Caco-2 (cell line): Measurements from ENCODE around the gene ACTN1. TPM values are rescaled to one million over a fixed set of nuclear protein-coding genes. Genes with fewer than 3 reads are reported as not detected.

Experiments
- BruUV-seq: library from RNA; stranded (reverse); fragments of 400-500 nt; replicated peaks from 2 replicates; lab custom pipeline; 2021; lab: Mats Ljungman, UMichigan
- CTCF ChIA-PET: fragments of 300-600 bp; sonication (Branson Sonifier 250); formaldehyde crosslinking; loops from one replicate; lab custom pipeline; 2022; ENCODE audit warnings: antibody characterized with exemption; lab: Charles Lee
- POLR2A ChIA-PET: fragments of 300-600 bp; sonication (Branson Sonifier 250); formaldehyde crosslinking; loops from one replicate; lab custom pipeline; 2022; ENCODE audit warnings: antibody characterized with exemption; lab: Charles Lee
- DNase-seq, 2 experiments: peaks; one replicate each; pipeline versions ENCODE4 v3.0.0 to v3.0.0-alpha.2; 2020 to 2022
- H3K27me3 ChIP-seq: replicated peaks from 2 replicates; pipeline ENCODE4 v1.6.0; 2011; ENCODE audit warnings: low read length; ENCODE audit not compliant: control insufficient read depth, insufficient read depth
- H3K36me3 ChIP-seq: 2 replicates; pipeline ENCODE4 v1.5.1; 2011; ENCODE audit warnings: low read length; ENCODE audit not compliant: control insufficient read depth, insufficient read depth
- H3K4me1 ChIP-seq: fragments of 250-450 bp; sonication (Bioruptor Pico); 2 replicates; pipeline ENCODE4 v1.5.1; 2020; ENCODE audit warnings: mild to moderate bottlenecking
- H3K4me3 ChIP-seq: 2 replicates; pipeline ENCODE4 v1.5.1; 2011; ENCODE audit warnings: low read depth, mild to moderate bottlenecking, control low read depth, low read length
- H3K9me3 ChIP-seq: fragments of 250-450 bp; sonication (Bioruptor Pico); 2 replicates; pipeline ENCODE4 v1.5.1; 2020; ENCODE audit warnings: mild to moderate bottlenecking, moderate library complexity
- H3K27ac Mint-ChIP-seq: one replicate; pipeline ENCODE4 v1.8.0; 2022; ENCODE audit warnings: mixed read lengths; ENCODE audit not compliant: unreplicated experiment
- H3K27me3 Mint-ChIP-seq: one replicate; pipeline ENCODE4 v1.8.0; 2022; ENCODE audit warnings: mixed read lengths; ENCODE audit not compliant: insufficient read depth, unreplicated experiment
- H3K36me3 Mint-ChIP-seq: one replicate; pipeline ENCODE4 v1.8.0; 2022; ENCODE audit warnings: mild to moderate bottlenecking, mixed read lengths; ENCODE audit not compliant: insufficient read depth, unreplicated experiment
- H3K4me1 Mint-ChIP-seq: one replicate; pipeline ENCODE4 v1.8.0; 2022; ENCODE audit warnings: low read depth, mixed read lengths; ENCODE audit not compliant: unreplicated experiment
- H3K4me3 Mint-ChIP-seq: one replicate; pipeline ENCODE4 v1.8.0; 2022; ENCODE audit warnings: mild to moderate bottlenecking, moderate library complexity, mixed read lengths; ENCODE audit not compliant: unreplicated experiment
- H3K9me3 Mint-ChIP-seq: one replicate; pipeline ENCODE4 v1.8.0; 2022; ENCODE audit warnings: mixed read lengths; ENCODE audit not compliant: unreplicated experiment
- intact Hi-C: fragments of 100-400 bp; cut with micrococcal nuclease; formaldehyde crosslinking; loops from one replicate; pipeline ENCODE4 v1.10.0; 2022; ENCODE audit not compliant: unreplicated experiment
- total RNA-seq: library from RNA; stranded (reverse); gene quantifications from 2 replicates; pipeline ENCODE4 v1.2.3, GENCODE V29; 2022
- TF ChIP-seq, protein P1 (sequence below), 2 experiments: fragments of 200-600 bp in 1 of 2; IDR thresholded peaks; 1 replicate in 1 of 2; 2 replicates in 1 of 2; pipeline versions ENCODE4 v1.5.1 to v1.8.0; 2011 to 2022; ENCODE audit warnings: antibody characterized with exemption in 1 of 2, control low read depth in 1 of 2, inconsistent platforms in 1 of 2, low read depth in 1 of 2, low read length in 1 of 2, mild to moderate bottlenecking in 1 of 2, moderate library complexity in 1 of 2; ENCODE audit not compliant: insufficient read depth in 1 of 2, severe bottlenecking in 1 of 2, unreplicated experiment in 1 of 2

Gene ACTN1
- total RNA-seq, 1 experiment from 2014 or later = 170 TPM

DNA sequence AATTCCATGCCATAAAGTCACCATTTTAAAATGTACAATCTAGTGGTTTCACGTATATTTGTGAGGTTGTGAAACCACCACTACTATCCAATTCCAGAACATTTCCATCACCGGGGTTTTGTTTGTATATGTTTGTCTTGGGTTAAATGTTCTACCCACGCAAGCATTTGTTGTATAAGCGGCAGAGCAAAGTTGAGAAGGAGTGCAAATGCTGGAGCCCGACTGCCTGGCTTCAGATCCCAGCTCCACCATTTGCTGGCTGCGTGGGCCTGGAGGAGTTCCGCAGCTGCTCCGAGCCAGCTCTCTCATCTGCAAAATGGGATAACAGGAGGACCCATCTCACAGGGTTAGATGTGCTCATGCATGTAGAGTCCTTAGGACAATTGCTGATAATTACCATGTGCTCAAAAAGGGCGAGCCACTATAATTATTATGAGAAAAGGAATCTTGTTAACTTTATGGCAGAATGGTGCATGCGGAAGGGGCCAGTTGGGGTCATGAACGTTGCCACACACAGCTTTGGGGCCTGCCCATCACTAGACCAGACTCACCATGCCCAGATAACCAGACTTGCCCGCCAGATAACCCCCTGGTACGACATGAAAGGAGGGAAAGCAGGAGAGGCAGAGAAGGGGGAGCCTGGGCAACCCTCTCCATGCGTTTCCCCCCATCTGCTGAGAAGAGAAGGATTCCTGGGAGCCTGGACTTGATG is 6.4 kb downstream of the ACTN1 start:
- TF ChIP-seq, protein P1, sequence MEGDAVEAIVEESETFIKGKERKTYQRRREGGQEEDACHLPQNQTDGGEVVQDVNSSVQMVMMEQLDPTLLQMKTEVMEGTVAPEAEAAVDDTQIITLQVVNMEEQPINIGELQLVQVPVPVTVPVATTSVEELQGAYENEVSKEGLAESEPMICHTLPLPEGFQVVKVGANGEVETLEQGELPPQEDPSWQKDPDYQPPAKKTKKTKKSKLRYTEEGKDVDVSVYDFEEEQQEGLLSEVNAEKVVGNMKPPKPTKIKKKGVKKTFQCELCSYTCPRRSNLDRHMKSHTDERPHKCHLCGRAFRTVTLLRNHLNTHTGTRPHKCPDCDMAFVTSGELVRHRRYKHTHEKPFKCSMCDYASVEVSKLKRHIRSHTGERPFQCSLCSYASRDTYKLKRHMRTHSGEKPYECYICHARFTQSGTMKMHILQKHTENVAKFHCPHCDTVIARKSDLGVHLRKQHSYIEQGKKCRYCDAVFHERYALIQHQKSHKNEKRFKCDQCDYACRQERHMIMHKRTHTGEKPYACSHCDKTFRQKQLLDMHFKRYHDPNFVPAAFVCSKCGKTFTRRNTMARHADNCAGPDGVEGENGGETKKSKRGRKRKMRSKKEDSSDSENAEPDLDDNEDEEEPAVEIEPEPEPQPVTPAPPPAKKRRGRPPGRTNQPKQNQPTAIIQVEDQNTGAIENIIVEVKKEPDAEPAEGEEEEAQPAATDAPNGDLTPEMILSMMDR (IDR thresholded peaks at IDR 0.05; ENCODE audit: insufficient read depth in 1 of 2, low read depth in 1 of 2, low read length in 1 of 2, severe bottlenecking in 1 of 2, unreplicated experiment in 1 of 2) = no peak
- Mint-ChIP-seq H3K27me3 (no peaks in the 10 kb centered on the region), H3K4me1 (peaks cover 67% of the 10 kb centered on the region), H3K4me3 (no peak overlapping the region), H3K36me3 (peaks cover 47% of the 10 kb centered on the region), H3K9me3 (no peaks in the 10 kb centered on the region), H3K27ac (no peak overlapping the region)
- no peak for DNase-seq
- no TSS peak for BruUV-seq
- ChIA-PET CTCF (no interaction called here), POLR2A (interaction anchor here (0.5 kb wide), 1 partner anchor 23 kb away, joined by 7 read pairs; no protein-coding TSS in a partner anchor)
- H3K27me3 ChIP-seq = no peaks in the 10 kb centered on the region
- no peaks in the 10 kb centered on the region for H3K9me3 ChIP-seq
- H3K36me3 ChIP-seq = peaks cover 2% of the 10 kb centered on the region
- intact Hi-C loops = no loop called here
- H3K4me1 ChIP-seq = peaks cover 45% of the 10 kb centered on the region
- no peak overlapping the region for H3K4me3 ChIP-seq

DNA sequence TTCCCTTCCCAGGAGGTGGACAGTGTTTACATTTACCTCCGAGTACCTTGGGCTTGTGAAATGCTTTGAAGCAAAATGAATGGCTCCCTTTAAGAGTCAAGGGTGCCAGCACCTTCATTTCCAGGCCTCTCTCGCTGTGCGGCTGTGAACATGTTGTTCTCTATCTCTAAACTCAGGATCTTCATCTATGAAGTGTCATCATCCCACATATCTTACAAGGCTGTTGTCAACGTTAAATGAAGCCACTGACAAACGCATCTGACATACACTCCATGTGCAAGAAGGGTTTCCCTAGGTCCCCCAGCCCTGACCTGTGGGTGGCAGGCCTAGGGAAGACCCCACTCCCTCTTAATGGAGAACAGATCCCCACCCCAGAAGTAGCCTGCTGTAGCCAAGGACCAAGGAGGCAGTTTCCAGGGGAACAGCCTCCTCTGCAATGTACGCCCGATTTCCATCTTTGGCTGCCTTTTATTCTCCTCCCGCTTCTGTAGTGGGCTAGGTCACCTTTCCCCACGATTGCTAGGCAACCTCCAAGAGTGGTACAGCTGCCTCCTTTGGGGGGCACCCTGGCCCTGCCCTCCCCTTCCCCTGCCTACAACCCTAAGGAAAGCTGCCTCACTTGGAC is 7.6 kb downstream of the ACTN1 start:
- Histone ChIP-seq H3K36me3 (peaks cover 3% of the 10 kb centered on the region), H3K4me3 (no peak overlapping the region), H3K27me3 (no peaks in the 10 kb centered on the region), H3K9me3 (no peaks in the 10 kb centered on the region), H3K4me1 (peaks cover 47% of the 10 kb centered on the region)
- DNase-seq = no peak
- H3K4me1 Mint-ChIP-seq = peaks cover 61% of the 10 kb centered on the region
- TF ChIP-seq, protein P1 (IDR thresholded peaks at IDR 0.05; ENCODE audit: insufficient read depth in 1 of 2, low read depth in 1 of 2, low read length in 1 of 2, severe bottlenecking in 1 of 2, unreplicated experiment in 1 of 2) = no peak
- H3K27me3 Mint-ChIP-seq = no peaks in the 10 kb centered on the region
- H3K27ac Mint-ChIP-seq = peak overlapping the region; percentile 9
- intact Hi-C loops = no loop called here
- CTCF ChIA-PET = no interaction called here
- no TSS peak for BruUV-seq
- H3K9me3 Mint-ChIP-seq = no peaks in the 10 kb centered on the region
- H3K4me3 Mint-ChIP-seq = no peak overlapping the region
- peaks cover 56% of the 10 kb centered on the region for H3K36me3 Mint-ChIP-seq
- POLR2A ChIA-PET = no interaction called here

DNA sequence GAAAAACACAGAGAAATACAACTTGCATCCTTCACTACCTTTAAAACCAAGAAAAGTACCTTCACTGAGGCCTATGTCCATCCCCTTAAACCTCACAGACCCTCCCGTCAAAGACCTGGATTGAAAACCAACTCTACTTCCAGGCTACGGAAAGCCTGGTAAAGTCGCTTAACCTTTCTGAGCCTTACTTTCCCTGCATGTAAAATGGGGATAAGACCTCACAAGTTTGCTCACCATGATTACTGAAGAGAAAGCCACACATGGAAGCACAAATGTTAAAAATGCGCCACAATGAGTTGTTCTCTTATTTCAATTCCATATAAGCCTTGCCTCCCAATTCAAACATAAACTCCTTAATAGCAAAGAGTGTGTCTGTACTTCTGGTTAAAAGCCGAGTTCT is 8.4 kb downstream of the ACTN1 start:
- no TSS peak for BruUV-seq
- ChIA-PET CTCF (interaction anchor here (1.0 kb wide), 1 partner anchor 59 kb away, joined by 4 read pairs; no protein-coding TSS in a partner anchor), POLR2A (no interaction called here)
- H3K9me3 ChIP-seq = no peaks in the 10 kb centered on the region
- H3K9me3 Mint-ChIP-seq = no peaks in the 10 kb centered on the region
- H3K27ac Mint-ChIP-seq = peak overlapping the region; percentile 46
- H3K36me3 Mint-ChIP-seq = peaks cover 50% of the 10 kb centered on the region
- peaks cover 54% of the 10 kb centered on the region for H3K4me1 Mint-ChIP-seq
- H3K27me3 Mint-ChIP-seq = no peaks in the 10 kb centered on the region
- intact Hi-C loops = no loop called here
- peaks cover 3% of the 10 kb centered on the region for H3K36me3 ChIP-seq
- H3K4me3 Mint-ChIP-seq = no peak overlapping the region
- H3K27me3 ChIP-seq = no peaks in the 10 kb centered on the region
- TF ChIP-seq, protein P1 (IDR thresholded peaks at IDR 0.05; ENCODE audit: insufficient read depth in 1 of 2, low read depth in 1 of 2, low read length in 1 of 2, severe bottlenecking in 1 of 2, unreplicated experiment in 1 of 2) = no peak
- no peak overlapping the region for H3K4me3 ChIP-seq
- DNase-seq = no peak
- peaks cover 47% of the 10 kb centered on the region for H3K4me1 ChIP-seq
